Thymus (tissue), 11 donors: ENCODE results near the gene CCDC167. TPM values are rescaled to one million over a fixed set of nuclear protein-coding genes. Genes with fewer than 3 reads are reported as not detected.

ENCODE experiments used
- DNase-seq, 9 donors: peaks; one replicate each; pipeline ENCODE4 v3.0.0-alpha.2; 2013; ENCODE audit warnings: low spot score in 9 of 9, low read depth in 6 of 9, missing footprints in 1 of 9
- H3K27ac ChIP-seq, 2 donors: one replicate each; pipeline ENCODE4 v1.5.1; 2013; ENCODE audit warnings: control low read depth in 1 of 2, low read depth in 1 of 2, low read length in 1 of 2, mild to moderate bottlenecking in 1 of 2, moderate library complexity in 1 of 2
- H3K27me3 ChIP-seq, 2 donors: one replicate each; pipeline ENCODE4 v1.5.1; 2013; ENCODE audit warnings: low read length in 1 of 2; ENCODE audit not compliant: control insufficient read depth in 2 of 2, insufficient read depth in 1 of 2
- H3K36me3 ChIP-seq, 2 donors: one replicate each; pipeline ENCODE4 v1.5.1; 2013; ENCODE audit warnings: low read length in 1 of 2, mild to moderate bottlenecking in 1 of 2, moderate library complexity in 1 of 2; ENCODE audit not compliant: control insufficient read depth in 2 of 2, insufficient read depth in 2 of 2
- H3K4me1 ChIP-seq, 2 donors: one replicate each; pipeline ENCODE4 v1.5.1; 2013; ENCODE audit warnings: low read length in 2 of 2; ENCODE audit not compliant: control insufficient read depth in 2 of 2, insufficient read depth in 2 of 2
- H3K4me3 ChIP-seq, 2 donors: one replicate each; pipeline ENCODE4 v1.5.1; 2013; ENCODE audit warnings: low read length in 2 of 2, control low read depth in 1 of 2, mild to moderate bottlenecking in 1 of 2
- H3K9me3 ChIP-seq, 2 donors: one replicate each; pipeline ENCODE4 v1.5.1; 2013; ENCODE audit warnings: low read length in 1 of 2, mild to moderate bottlenecking in 1 of 2; ENCODE audit not compliant: control insufficient read depth in 2 of 2, insufficient read depth in 1 of 2
- WGBS: extraction: QIAGEN DNeasy Blood & Tissue Kit; methylation state at CpG from one replicate; pipeline ENCODE4 v1.1.7; 2013; 5-methylcytosine and 5-hydroxymethylcytosine counted together
- polyA plus RNA-seq: library from polyadenylated mRNA; stranded (reverse); fragments of 200-250 nt; gene quantifications from one replicate; pipeline ENCODE4 v1.2.3, GENCODE V29; 2013
- total RNA-seq: library from RNA; stranded (reverse); fragments of 120-200 nt; gene quantifications from one replicate; pipeline ENCODE4 v1.2.4, GENCODE V29; 2013
- donor health status: healthy.

Gene CCDC167
- total and polyA plus RNA-seq, 2 donors, result 54.9 to 122 TPM

- no peaks in the 10 kb centered on the region for H3K27me3 ChIP-seq
- H3K27ac ChIP-seq, result peak overlapping the region in 1 of 2 donors; percentile 26
- H3K4me1 ChIP-seq, result peaks cover 16 to 58% of the 10 kb centered on the region in 2 donors
- no peaks in the 10 kb centered on the region for H3K9me3 ChIP-seq
- H3K4me3 ChIP-seq, result no peak overlapping the region
- no peak for DNase-seq
- WGBS, result 96% methylated on average over 9 of the region's 9 CpGs
- peaks cover 8% of the 10 kb centered on the region in 2 donors for H3K36me3 ChIP-seq
Measured at GRCh38 chr6:37490536-37491170, 9.0 kb downstream of the CCDC167 start.

- H3K36me3 ChIP-seq, result peaks cover 9 to 12% of the 10 kb centered on the region in 2 donors
- no peak overlapping the region for H3K4me3 ChIP-seq
- no peaks in the 10 kb centered on the region for H3K27me3 ChIP-seq
- H3K4me1 ChIP-seq, result peaks cover 16 to 62% of the 10 kb centered on the region in 2 donors
- peak overlapping the region in 1 of 2 donors; percentile 26 for H3K27ac ChIP-seq
- H3K9me3 ChIP-seq, result no peaks in the 10 kb centered on the region
- 70% methylated on average over 10 of the region's 10 CpGs for WGBS
- peak in 3 of 9 donors; percentile 55 to 75 (median 59) for DNase-seq
Measured at GRCh38 chr6:37489697-37490336, 9.9 kb downstream of the CCDC167 start.

GRCh38 chr6:37488476-37488875 is 11.2 kb downstream of the CCDC167 start:
- no peak overlapping the region for H3K4me3 ChIP-seq
- WGBS, result 65% methylated on average over 1 of the region's 1 CpG
- no peaks in the 10 kb centered on the region for H3K27me3 ChIP-seq
- DNase-seq, result no peak
- H3K27ac ChIP-seq, result no peak overlapping the region
- H3K36me3 ChIP-seq, result peaks cover 17 to 18% of the 10 kb centered on the region in 2 donors
- H3K9me3 ChIP-seq, result no peaks in the 10 kb centered on the region
- peaks cover 16 to 65% of the 10 kb centered on the region in 2 donors for H3K4me1 ChIP-seq

- Histone ChIP-seq H3K27me3 (no peaks in the 10 kb centered on the region), H3K27ac (no peak overlapping the region), H3K9me3 (no peaks in the 10 kb centered on the region), H3K4me3 (no peak overlapping the region), H3K36me3 (peaks cover 22% of the 10 kb centered on the region in 2 donors), H3K4me1 (peaks cover 16 to 59% of the 10 kb centered on the region in 2 donors)
- 75% methylated on average over 9 of the region's 9 CpGs for WGBS
- DNase-seq, result no peak
Measured at GRCh38 chr6:37487591-37488380, 11.9 kb downstream of the CCDC167 start.

- Histone ChIP-seq H3K4me3 (no peak overlapping the region), H3K36me3 (peaks cover 37% of the 10 kb centered on the region in 2 donors), H3K4me1 (peaks cover 12 to 44% of the 10 kb centered on the region in 2 donors), H3K27ac (no peak overlapping the region), H3K27me3 (no peaks in the 10 kb centered on the region), H3K9me3 (no peaks in the 10 kb centered on the region)
- 99% methylated on average over 8 of the region's 8 CpGs for WGBS
- no peak for DNase-seq
Measured at GRCh38 chr6:37486121-37486839, 13.4 kb downstream of the CCDC167 start.

GRCh38 chr6:37485291-37485702 is 14.4 kb downstream of the CCDC167 start:
- DNase-seq, result no peak
- Histone ChIP-seq H3K36me3 (peaks cover 47% of the 10 kb centered on the region in 2 donors), H3K27me3 (no peaks in the 10 kb centered on the region), H3K9me3 (no peaks in the 10 kb centered on the region), H3K27ac (no peak overlapping the region), H3K4me1 (peaks cover 3 to 35% of the 10 kb centered on the region in 2 donors), H3K4me3 (no peak overlapping the region)
- WGBS, result 94% methylated on average over 10 of the region's 10 CpGs

- Histone ChIP-seq H3K4me1 (peaks cover 0 to 29% of the 10 kb centered on the region in 2 donors), H3K27me3 (no peaks in the 10 kb centered on the region), H3K9me3 (no peaks in the 10 kb centered on the region), H3K4me3 (no peak overlapping the region), H3K36me3 (peaks cover 52% of the 10 kb centered on the region in 2 donors), H3K27ac (no peak overlapping the region)
- WGBS, result 98% methylated on average over 7 of the region's 7 CpGs
- no peak for DNase-seq
Measured at GRCh38 chr6:37484786-37485170, 14.9 kb downstream of the CCDC167 start.

GRCh38 chr6:37483917-37484785 is 15.5 kb downstream of the CCDC167 start:
- H3K36me3 ChIP-seq, result peaks cover 58% of the 10 kb centered on the region in 2 donors
- H3K9me3 ChIP-seq, result no peaks in the 10 kb centered on the region
- peaks cover 0 to 23% of the 10 kb centered on the region in 2 donors for H3K4me1 ChIP-seq
- peak in 5 of 9 donors; percentile 56 to 81 (median 70) for DNase-seq
- no peak overlapping the region for H3K27ac ChIP-seq
- WGBS, result 58% methylated on average over 20 of the region's 20 CpGs
- no peaks in the 10 kb centered on the region for H3K27me3 ChIP-seq
- no peak overlapping the region for H3K4me3 ChIP-seq
